OCI-LY7 (cell line): ENCODE measurements around the gene FDXACB1. TPM values are rescaled to one million over a fixed set of nuclear protein-coding genes. Genes with fewer than 3 reads are reported as not detected.

ENCODE experiments used
- BruUV-seq: library from RNA; stranded (reverse); fragments of 400-500 nt; replicated peaks from 2 replicates; lab custom pipeline; 2021; lab: Mats Ljungman, UMichigan
- CTCF ChIA-PET: fragments of 300-600 bp; sonication (Branson Sonifier 250); formaldehyde crosslinking; loops from one replicate; lab custom pipeline; 2022; ENCODE audit warnings: antibody characterized with exemption; ENCODE audit not compliant: unreplicated experiment; lab: Charles Lee
- POLR2A ChIA-PET: fragments of 300-600 bp; sonication (Branson Sonifier 250); formaldehyde crosslinking; loops from one replicate; lab custom pipeline; 2022; ENCODE audit warnings: antibody characterized with exemption; lab: Charles Lee
- DNase-seq: peaks from one replicate; pipeline ENCODE4 v3.0.0-alpha.2; 2015; ENCODE audit warnings: low spot score
- H2AFZ ChIP-seq: fragments of 200-600 bp; sonication (generic), shearing (Covaris generic); 2 replicates; pipeline ENCODE4 v1.6.1; 2014; ENCODE audit warnings: mild to moderate bottlenecking, antibody characterized with exemption, low read length, moderate library complexity
- H3K27ac ChIP-seq: fragments of 200-600 bp; sonication (generic); 2 replicates; pipeline ENCODE4 v1.5.1; 2014; ENCODE audit warnings: mixed run types, low read depth, mild to moderate bottlenecking, moderate library complexity, low read length, inconsistent platforms; ENCODE audit not compliant: poor library complexity, severe bottlenecking
- H3K36me3 ChIP-seq: fragments of 200-600 bp; sonication (generic); 2 replicates; pipeline ENCODE4 v1.6.1; 2014; ENCODE audit warnings: mild to moderate bottlenecking, antibody characterized with exemption, low read length, moderate library complexity, mixed read lengths; ENCODE audit not compliant: insufficient read depth
- H3K4me1 ChIP-seq: fragments of 200-600 bp; sonication (generic); 2 replicates; pipeline ENCODE4 v1.5.1; 2014; ENCODE audit warnings: mild to moderate bottlenecking, low read length; ENCODE audit not compliant: insufficient read depth, poor library complexity, severe bottlenecking
- H3K4me2 ChIP-seq: fragments of 200-600 bp; sonication (generic); 2 replicates; pipeline ENCODE4 v1.6.1; 2014; ENCODE audit warnings: mild to moderate bottlenecking, low read length
- H3K4me3 ChIP-seq: fragments of 200-600 bp; sonication (generic); 2 replicates; pipeline ENCODE4 v1.5.1; 2014; ENCODE audit warnings: mild to moderate bottlenecking, low read depth, low read length; ENCODE audit not compliant: poor library complexity, severe bottlenecking
- H3K79me2 ChIP-seq: fragments of 200-600 bp; sonication (generic); 2 replicates; pipeline ENCODE4 v1.6.1; 2016; ENCODE audit warnings: low read depth, mild to moderate bottlenecking, low read length, moderate library complexity, mixed read lengths; ENCODE audit not compliant: insufficient read depth
- H3K9me2 ChIP-seq: fragments of 200-600 bp; sonication (generic); 2 replicates; pipeline ENCODE4 v1.6.1; 2016; ENCODE audit warnings: mild to moderate bottlenecking, low read length, mixed read lengths; ENCODE audit not compliant: insufficient read depth
- H3K9me3 ChIP-seq: fragments of 200-600 bp; sonication (generic); 2 replicates; pipeline ENCODE4 v1.6.1; 2014; ENCODE audit warnings: mild to moderate bottlenecking, mixed run types, low read length, mixed read lengths
- H4K20me1 ChIP-seq: fragments of 200-600 bp; sonication (generic); 2 replicates; pipeline ENCODE4 v1.6.1; 2014; ENCODE audit warnings: mild to moderate bottlenecking, antibody characterized with exemption, low read length, moderate library complexity, mixed read lengths; ENCODE audit not compliant: insufficient read depth
- CTCF ChIP-seq: fragments of 200-600 bp; sonication (generic); conservative IDR thresholded peaks from 2 replicates; pipeline ENCODE4 v1.5.1; 2014; ENCODE audit warnings: mild to moderate bottlenecking, antibody characterized with exemption, low read length, moderate library complexity, mixed read lengths
- EZH2phosphoT487 ChIP-seq: fragments of 200-600 bp; sonication (generic); IDR thresholded peaks from 2 replicates; pipeline ENCODE4 v1.6.1; 2018; ENCODE audit warnings: low read depth, borderline replicate concordance, mild to moderate bottlenecking, mixed run types, antibody characterized with exemption, low read length, moderate library complexity, mixed read lengths
- intact Hi-C: fragments of 100-400 bp; cut with micrococcal nuclease; formaldehyde crosslinking; loops from one replicate; pipeline ENCODE4 v1.10.0; 2022; ENCODE audit not compliant: unreplicated experiment
- total RNA-seq, 2 experiments: library from RNA; depleted of rRNA in 1 of 2; stranded (reverse); fragments of >200 nt in 1 of 2; shearing (Covaris generic) in 1 of 2; gene quantifications; 2 replicates each; pipeline ENCODE4 v1.2.3, GENCODE V29; 2014 to 2022

FDXACB1 gene
- total RNA-seq, 2 experiments from 2014 or later: 5.8 to 6.2 TPM

DNA sequence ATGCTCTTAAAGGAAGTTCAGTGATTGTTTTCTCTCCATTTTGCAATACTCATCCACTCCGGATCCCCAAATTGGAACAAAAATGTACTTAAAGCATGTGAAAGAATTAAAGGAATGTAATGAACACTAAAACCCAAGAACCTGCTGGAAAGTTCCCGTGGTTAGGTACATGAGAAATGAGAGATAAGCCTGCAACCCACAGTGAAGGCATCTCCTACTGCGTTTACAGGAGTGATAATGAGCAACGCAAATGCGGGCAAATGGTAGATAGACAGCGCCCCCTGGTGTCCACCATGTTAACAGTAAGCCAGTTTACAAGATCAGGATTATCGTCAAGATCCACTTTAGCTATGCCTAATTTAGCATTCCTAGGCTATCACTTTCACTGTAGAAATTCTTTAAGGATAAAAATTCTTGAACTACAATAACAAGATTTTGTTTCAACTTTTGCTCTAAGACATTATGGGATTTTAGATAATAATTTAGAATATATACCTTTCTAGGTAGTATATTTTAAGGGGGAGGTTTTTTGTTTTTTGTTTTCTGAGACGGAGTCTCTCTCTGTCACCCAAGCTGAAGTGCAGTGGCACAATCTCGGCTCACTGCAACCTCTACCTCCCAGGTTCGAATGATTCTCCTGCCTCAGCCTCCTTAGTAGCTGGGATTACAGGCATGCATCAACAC is 37.5 kb downstream of the FDXACB1 start:
- Histone ChIP-seq H3K27ac (no peak overlapping the region), H3K4me1 (no peaks in the 10 kb centered on the region), H3K9me2 (no peaks in the 10 kb centered on the region), H3K79me2 (no peaks in the 10 kb centered on the region), H3K9me3 (no peaks in the 10 kb centered on the region), H4K20me1 (no peaks in the 10 kb centered on the region), H2AFZ (0 out of 2 replicates have a peak overlapping the region, but pooled peaks have one; percentile 13), H3K4me2 (no peak overlapping the region), H3K36me3 (peaks cover 14% of the 10 kb centered on the region; the same call in 1 of the 2 replicates), H3K4me3 (no peak overlapping the region)
- no TSS peak for BruUV-seq
- ChIA-PET POLR2A (interaction anchor here (0.6 to 1.0 kb wide), 3 partner anchors 31 to 275 kb away, joined by 3 to 7 read pairs (median 3); no protein-coding TSS in a partner anchor), CTCF (interaction anchor here (0.6 to 0.7 kb wide), 3 partner anchors 22 to 255 kb away, joined by 3 read pairs; no protein-coding TSS in a partner anchor)
- peak; percentile 85 for DNase-seq
- TF ChIP-seq CTCF (peak; percentile 98), EZH2phosphoT487 (no peak)
- intact Hi-C loops: loop anchor here (1.0 to 2.0 kb wide), 5 partner anchors 64 to 387 kb away; partner anchors contain the start of gene SIK2

- H3K4me2 ChIP-seq: no peak overlapping the region
- intact Hi-C loops: loop anchor here (2.0 kb wide), 1 partner anchor 385 kb away; no protein-coding TSS in a partner anchor
- no peak overlapping the region for H2AFZ ChIP-seq
- no peak overlapping the region for H3K4me3 ChIP-seq
- no peaks in the 10 kb centered on the region for H4K20me1 ChIP-seq
- ChIA-PET CTCF (interaction anchor here (0.6 kb wide), 1 partner anchor 253 kb away, joined by 3 read pairs; no protein-coding TSS in a partner anchor), POLR2A (interaction anchor here (0.6 kb wide), 1 partner anchor 51 kb away, joined by 3 read pairs; no protein-coding TSS in a partner anchor)
- H3K9me2 ChIP-seq: no peaks in the 10 kb centered on the region
- no peaks in the 10 kb centered on the region for H3K79me2 ChIP-seq
- H3K36me3 ChIP-seq: peaks cover 18% of the 10 kb centered on the region; the same call in 1 of the 2 replicates
- DNase-seq: no peak
- no peak overlapping the region for H3K27ac ChIP-seq
- no peak for TF ChIP-seq EZH2phosphoT487
- no peak for TF ChIP-seq CTCF
- no peaks in the 10 kb centered on the region for H3K9me3 ChIP-seq
- no TSS peak for BruUV-seq
- H3K4me1 ChIP-seq: no peaks in the 10 kb centered on the region
Measured at GRCh38 chr11:111840143-111840542, 38.8 kb downstream of the FDXACB1 start.
